SU-DHL-6 (cell line): Measurements from ENCODE around the gene CAV1.

ENCODE experiments used
- EZH2phosphoT487 ChIP-seq: fragments of 200-600 bp; sonication (generic), shearing (Covaris generic); conservative IDR thresholded peaks from 2 replicates; pipeline ENCODE4 v1.6.1; 2018; ENCODE audit warnings: mild to moderate bottlenecking, antibody characterized with exemption, low read length, moderate library complexity, mixed read lengths
- TF ChIP-seq, protein P1 (sequence below): fragments of 200-600 bp; sonication (generic); IDR thresholded peaks from one replicate; pipeline ENCODE4 v1.5.1; 2017; ENCODE audit warnings: antibody characterized with exemption, mild to moderate bottlenecking, low read length, moderate library complexity; ENCODE audit not compliant: insufficient read depth, poor library complexity, severe bottlenecking

DNA sequence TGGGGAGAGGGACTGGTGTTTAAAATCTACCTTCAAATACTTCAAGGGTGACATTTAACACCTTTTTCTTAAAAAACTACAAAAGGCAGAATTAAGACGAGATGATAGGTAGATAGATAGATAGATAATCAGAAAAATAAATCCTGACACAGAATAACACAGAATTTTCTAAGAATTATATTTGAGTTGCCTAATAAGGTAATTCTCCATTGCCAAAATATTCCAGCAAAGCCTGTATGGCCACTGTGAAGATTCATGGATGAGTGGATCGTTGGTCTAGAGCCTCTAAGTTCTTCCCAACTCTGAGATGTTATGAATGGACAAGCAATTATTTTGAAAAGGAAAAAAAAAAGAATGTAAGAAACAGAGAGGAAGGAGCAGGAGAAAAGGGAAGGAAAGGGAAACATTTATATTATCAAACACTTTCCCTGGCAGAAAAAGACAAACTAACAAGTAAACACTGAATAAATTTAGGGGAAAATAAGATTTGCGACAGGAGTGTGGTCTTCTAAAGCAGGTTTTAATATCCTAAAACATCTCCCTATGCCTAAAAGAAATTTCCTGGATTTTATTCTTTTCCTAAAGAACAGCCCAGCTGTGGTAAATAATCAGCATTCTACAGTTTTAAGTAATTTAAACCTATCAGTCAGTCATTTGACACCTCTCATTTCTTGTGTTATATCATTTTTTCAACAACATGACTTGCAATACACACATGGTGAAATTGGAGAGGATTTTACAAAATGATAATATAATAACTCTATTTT, 32.8 kb upstream of the CAV1 start:
- TF ChIP-seq, protein P1, sequence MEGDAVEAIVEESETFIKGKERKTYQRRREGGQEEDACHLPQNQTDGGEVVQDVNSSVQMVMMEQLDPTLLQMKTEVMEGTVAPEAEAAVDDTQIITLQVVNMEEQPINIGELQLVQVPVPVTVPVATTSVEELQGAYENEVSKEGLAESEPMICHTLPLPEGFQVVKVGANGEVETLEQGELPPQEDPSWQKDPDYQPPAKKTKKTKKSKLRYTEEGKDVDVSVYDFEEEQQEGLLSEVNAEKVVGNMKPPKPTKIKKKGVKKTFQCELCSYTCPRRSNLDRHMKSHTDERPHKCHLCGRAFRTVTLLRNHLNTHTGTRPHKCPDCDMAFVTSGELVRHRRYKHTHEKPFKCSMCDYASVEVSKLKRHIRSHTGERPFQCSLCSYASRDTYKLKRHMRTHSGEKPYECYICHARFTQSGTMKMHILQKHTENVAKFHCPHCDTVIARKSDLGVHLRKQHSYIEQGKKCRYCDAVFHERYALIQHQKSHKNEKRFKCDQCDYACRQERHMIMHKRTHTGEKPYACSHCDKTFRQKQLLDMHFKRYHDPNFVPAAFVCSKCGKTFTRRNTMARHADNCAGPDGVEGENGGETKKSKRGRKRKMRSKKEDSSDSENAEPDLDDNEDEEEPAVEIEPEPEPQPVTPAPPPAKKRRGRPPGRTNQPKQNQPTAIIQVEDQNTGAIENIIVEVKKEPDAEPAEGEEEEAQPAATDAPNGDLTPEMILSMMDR = no peak
- TF ChIP-seq EZH2phosphoT487 = no peak
